HepG2 (cell line): Measurements from ENCODE around the gene DENND1C. TPM values are rescaled to one million over a fixed set of nuclear protein-coding genes. Genes with fewer than 3 reads are reported as not detected.

Source experiments
- MLLT10 ChIP-seq: sonication (generic); formaldehyde crosslinking; IDR thresholded peaks from 2 replicates; pipeline ENCODE4 v1.4.0; 2020; ENCODE audit warnings: missing genetic modification reagents
- REXO4 ChIP-seq: sonication (generic); formaldehyde crosslinking; IDR thresholded peaks from 2 replicates; pipeline ENCODE4 v1.8.0; 2022; ENCODE audit warnings: missing genetic modification reagents, mild to moderate bottlenecking, borderline replicate concordance
- U2AF1 ChIP-seq: fragments of 200-400 bp; formaldehyde crosslinking; optimal IDR thresholded peaks from 2 replicates; pipeline ENCODE3; 2017; ENCODE audit warnings: mild to moderate bottlenecking, low read depth, low read length
- ZNF501 ChIP-seq: sonication (generic); formaldehyde crosslinking; IDR thresholded peaks from 2 replicates; pipeline ENCODE4 v1.5.1; 2020; ENCODE audit warnings: mild to moderate bottlenecking, moderate library complexity, missing genetic modification reagents
- polyA plus RNA-seq, 8 experiments: library from polyadenylated mRNA; depleted of rRNA in 3 of 8; stranded (reverse) in 7 of 8; unstranded in 1 of 8; fragments of >200 nt; fragmentation: Illumina TruSeq in 4 of 8; extraction: Trizol in 4 of 8; gene quantifications; 2 replicates each; pipeline versions ENCODE4 v1.2.1 to v1.2.3, GENCODE V29; 2011 to 2016; ENCODE audit warnings: low read depth in 4 of 8, missing spikeins in 1 of 8, mixed read lengths in 1 of 8; ENCODE audit not compliant: insufficient read depth in 1 of 8
- total RNA-seq, 5 experiments: library from RNA; depleted of rRNA; stranded (reverse); fragments of >200 nt; fragmentation: Illumina TruSeq; extraction: Trizol; gene quantifications; 2 replicates each; pipeline ENCODE4 v1.2.3, GENCODE V29; 2016; ENCODE audit warnings: low read depth in 1 of 5
- TF ChIP-seq, protein P1 (sequence below): sonication (generic); formaldehyde crosslinking; IDR thresholded peaks from 2 replicates; pipeline ENCODE4 v1.4.0; 2020; ENCODE audit warnings: missing genetic modification reagents, borderline replicate concordance
- TF ChIP-seq, protein P2 (sequence below): sonication (generic); formaldehyde crosslinking; IDR thresholded peaks from 2 replicates; pipeline ENCODE4 v1.4.0; 2020; ENCODE audit warnings: mild to moderate bottlenecking, missing genetic modification reagents
- TF ChIP-seq, protein P3 (sequence below): sonication (generic); formaldehyde crosslinking; IDR thresholded peaks from 2 replicates; pipeline ENCODE4 v1.5.0; 2020; ENCODE audit warnings: missing genetic modification reagents, mild to moderate bottlenecking, borderline replicate concordance
- TF ChIP-seq, protein P4 (sequence below): sonication (generic); formaldehyde crosslinking; IDR thresholded peaks from 2 replicates; pipeline ENCODE4 v1.4.0; 2020; ENCODE audit warnings: mild to moderate bottlenecking, missing genetic modification reagents
- TF ChIP-seq, protein P5 (sequence below): sonication (generic); formaldehyde crosslinking; IDR thresholded peaks from 2 replicates; pipeline ENCODE4 v1.4.0; 2020; ENCODE audit warnings: missing genetic modification reagents, low read depth, mild to moderate bottlenecking, borderline replicate concordance

Gene DENND1C
- total and polyA plus RNA-seq, 2 of the 13 experiments (the other 11 are each of a cell fraction or from before 2014, with no cell fraction given) = 0.04 to 0.73 TPM

DNA sequence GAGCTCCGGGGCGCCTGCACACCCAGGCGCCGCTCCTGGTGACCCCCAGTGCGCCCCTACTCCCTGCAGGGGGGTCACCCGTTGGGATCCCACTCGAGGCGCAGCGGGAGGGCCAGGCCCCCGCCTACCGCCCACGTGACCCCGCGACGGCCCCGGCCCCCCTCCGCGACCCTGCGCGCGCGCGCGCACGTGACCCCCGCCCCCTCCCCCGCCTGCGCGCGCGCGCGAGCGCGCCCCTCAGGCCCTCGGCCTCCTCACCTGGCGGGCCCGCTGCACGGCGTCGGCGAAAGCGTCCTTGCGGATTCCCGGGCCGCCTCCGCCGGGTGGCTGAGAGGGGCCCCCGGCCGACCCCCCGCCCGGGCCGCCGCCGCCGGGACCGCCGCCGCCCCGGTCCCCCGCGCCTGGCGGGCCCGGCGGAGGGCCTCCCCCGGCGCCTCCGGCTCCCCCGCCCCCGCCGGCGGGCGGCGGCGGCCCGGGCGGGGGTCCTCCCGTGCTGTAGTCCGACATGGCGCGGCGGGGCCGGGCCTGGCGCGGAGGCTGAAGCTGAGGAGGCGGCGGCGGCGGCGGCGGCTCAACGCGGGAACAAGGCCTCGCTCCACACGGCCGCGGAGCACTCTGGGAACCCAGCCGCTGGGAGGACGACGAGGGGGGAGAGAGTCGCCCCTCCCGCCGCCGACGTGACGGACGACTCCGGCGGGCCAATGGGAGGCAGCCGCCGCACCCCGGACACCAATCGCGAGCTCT, 57.2 kb downstream of the DENND1C start, which contains the start of gene KHSRP (continued):
- TF ChIP-seq, protein P1, sequence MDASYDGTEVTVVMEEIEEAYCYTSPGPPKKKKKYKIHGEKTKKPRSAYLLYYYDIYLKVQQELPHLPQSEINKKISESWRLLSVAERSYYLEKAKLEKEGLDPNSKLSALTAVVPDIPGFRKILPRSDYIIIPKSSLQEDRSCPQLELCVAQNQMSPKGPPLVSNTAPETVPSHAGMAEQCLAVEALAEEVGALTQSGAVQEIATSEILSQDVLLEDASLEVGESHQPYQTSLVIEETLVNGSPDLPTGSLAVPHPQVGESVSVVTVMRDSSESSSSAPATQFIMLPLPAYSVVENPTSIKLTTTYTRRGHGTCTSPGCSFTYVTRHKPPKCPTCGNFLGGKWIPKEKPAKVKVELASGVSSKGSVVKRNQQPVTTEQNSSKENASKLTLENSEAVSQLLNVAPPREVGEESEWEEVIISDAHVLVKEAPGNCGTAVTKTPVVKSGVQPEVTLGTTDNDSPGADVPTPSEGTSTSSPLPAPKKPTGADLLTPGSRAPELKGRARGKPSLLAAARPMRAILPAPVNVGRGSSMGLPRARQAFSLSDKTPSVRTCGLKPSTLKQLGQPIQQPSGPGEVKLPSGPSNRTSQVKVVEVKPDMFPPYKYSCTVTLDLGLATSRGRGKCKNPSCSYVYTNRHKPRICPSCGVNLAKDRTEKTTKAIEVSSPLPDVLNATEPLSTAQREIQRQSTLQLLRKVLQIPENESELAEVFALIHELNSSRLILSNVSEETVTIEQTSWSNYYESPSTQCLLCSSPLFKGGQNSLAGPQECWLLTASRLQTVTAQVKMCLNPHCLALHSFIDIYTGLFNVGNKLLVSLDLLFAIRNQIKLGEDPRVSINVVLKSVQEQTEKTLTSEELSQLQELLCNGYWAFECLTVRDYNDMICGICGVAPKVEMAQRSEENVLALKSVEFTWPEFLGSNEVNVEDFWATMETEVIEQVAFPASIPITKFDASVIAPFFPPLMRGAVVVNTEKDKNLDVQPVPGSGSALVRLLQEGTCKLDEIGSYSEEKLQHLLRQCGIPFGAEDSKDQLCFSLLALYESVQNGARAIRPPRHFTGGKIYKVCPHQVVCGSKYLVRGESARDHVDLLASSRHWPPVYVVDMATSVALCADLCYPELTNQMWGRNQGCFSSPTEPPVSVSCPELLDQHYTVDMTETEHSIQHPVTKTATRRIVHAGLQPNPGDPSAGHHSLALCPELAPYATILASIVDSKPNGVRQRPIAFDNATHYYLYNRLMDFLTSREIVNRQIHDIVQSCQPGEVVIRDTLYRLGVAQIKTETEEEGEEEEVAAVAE (CRISPR knock-in tag) = no peak
- TF ChIP-seq REXO4 (CRISPR knock-in tag) (no peak), ZNF501 (CRISPR knock-in tag) (no peak), U2AF1 (no peak), MLLT10 (CRISPR knock-in tag) (no peak)
- TF ChIP-seq, protein P2, sequence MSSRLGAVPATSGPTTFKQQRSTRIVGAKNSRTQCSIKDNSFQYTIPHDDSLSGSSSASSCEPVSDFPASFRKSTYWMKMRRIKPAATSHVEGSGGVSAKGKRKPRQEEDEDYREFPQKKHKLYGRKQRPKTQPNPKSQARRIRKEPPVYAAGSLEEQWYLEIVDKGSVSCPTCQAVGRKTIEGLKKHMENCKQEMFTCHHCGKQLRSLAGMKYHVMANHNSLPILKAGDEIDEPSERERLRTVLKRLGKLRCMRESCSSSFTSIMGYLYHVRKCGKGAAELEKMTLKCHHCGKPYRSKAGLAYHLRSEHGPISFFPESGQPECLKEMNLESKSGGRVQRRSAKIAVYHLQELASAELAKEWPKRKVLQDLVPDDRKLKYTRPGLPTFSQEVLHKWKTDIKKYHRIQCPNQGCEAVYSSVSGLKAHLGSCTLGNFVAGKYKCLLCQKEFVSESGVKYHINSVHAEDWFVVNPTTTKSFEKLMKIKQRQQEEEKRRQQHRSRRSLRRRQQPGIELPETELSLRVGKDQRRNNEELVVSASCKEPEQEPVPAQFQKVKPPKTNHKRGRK (CRISPR knock-in tag) = no peak
- TF ChIP-seq, protein P3, sequence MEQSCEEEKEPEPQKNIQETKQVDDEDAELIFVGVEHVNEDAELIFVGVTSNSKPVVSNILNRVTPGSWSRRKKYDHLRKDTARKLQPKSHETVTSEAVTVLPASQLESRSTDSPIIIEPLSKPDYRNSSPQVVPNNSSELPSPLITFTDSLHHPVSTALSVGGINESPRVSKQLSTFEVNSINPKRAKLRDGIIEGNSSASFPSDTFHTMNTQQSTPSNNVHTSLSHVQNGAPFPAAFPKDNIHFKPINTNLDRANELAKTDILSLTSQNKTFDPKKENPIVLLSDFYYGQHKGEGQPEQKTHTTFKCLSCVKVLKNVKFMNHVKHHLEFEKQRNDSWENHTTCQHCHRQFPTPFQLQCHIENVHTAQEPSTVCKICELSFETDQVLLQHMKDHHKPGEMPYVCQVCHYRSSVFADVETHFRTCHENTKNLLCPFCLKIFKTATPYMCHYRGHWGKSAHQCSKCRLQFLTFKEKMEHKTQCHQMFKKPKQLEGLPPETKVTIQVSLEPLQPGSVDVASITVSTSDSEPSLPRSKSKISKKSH (CRISPR knock-in tag) = no peak
- TF ChIP-seq, protein P4, sequence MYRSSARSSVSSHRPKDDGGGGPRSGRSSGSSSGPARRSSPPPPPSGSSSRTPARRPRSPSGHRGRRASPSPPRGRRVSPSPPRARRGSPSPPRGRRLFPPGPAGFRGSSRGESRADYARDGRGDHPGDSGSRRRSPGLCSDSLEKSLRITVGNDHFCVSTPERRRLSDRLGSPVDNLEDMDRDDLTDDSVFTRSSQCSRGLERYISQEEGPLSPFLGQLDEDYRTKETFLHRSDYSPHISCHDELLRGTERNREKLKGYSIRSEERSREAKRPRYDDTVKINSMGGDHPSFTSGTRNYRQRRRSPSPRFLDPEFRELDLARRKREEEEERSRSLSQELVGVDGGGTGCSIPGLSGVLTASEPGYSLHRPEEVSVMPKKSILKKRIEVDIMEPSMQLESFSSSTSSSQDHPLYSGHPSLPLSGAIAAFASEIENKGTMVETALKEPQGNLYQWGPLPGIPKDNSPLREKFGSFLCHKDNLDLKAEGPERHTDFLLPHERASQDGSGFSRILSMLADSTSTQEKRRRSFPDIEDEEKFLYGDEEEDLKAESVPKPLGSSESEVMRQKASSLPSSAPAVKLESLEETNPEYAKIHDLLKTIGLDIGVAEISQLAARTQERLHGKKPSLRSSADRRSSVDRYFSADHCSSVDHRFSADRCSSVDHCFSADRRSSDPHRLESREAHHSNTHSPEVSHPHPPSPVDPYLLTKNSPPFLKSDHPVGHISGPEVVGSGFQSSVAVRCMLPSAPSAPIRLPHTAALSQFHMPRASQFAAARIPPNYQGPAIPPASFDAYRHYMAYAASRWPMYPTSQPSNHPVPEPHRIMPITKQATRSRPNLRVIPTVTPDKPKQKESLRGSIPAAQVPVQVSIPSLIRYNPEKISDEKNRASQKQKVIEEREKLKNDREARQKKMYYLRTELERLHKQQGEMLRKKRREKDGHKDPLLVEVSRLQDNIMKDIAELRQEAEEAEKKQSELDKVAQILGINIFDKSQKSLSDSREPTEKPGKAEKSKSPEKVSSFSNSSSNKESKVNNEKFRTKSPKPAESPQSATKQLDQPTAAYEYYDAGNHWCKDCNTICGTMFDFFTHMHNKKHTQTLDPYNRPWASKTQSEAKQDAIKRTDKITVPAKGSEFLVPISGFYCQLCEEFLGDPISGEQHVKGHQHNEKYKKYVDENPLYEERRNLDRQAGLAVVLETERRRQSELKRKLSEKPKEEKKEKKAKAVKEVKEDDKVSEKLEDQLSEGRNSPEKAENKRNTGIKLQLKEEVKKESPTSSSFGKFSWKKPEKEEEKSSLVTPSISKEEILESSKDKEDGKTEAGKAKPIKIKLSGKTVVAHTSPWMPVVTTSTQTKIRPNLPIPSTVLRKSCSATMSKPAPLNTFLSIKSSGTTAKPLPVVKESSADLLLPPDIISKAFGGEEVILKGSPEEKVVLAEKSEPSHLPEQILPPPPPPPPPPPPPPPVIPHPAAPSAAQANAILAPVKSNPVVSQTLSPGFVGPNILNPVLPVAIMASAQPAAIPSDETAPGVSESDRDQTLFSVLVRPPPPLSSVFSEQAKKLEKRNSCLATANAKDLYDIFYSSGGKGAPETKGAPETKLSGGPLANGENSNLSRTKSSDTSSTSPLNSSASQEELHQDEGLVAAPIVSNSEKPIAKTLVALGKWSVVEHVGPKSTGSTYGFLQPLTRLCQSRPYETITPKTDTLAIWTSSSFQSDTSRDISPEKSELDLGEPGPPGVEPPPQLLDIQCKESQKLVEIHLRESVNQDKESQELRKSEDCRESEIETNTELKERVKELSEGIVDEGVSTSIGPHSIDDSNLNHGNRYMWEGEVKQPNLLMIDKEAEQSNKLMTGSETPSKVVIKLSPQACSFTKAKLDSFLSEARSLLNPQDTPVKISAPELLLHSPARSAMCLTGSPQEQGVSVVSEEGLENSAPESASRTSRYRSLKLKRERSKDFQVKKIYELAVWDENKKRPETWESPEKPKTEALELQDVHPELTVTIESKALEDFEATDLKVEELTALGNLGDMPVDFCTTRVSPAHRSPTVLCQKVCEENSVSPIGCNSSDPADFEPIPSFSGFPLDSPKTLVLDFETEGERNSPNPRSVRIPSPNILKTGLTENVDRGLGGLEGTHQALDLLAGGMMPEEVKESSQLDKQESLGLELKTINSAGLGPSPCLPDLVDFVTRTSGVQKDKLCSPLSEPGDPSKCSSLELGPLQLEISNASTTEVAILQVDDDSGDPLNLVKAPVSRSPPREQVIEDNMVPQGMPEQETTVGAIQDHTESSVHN = no peak
- TF ChIP-seq, protein P5, sequence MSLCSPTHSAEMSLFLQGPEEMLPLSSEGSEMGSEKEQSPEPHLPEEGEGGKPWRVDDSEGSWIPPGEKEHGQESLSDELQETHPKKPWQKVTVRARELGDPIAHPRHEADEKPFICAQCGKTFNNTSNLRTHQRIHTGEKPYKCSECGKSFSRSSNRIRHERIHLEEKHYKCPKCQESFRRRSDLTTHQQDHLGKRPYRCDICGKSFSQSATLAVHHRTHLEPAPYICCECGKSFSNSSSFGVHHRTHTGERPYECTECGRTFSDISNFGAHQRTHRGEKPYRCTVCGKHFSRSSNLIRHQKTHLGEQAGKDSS (CRISPR knock-in tag) = no peak
